22Rv1 (cell line): ENCODE results near the gene PPP1R14C.

Source experiments
- ZFX ChIP-seq: fragments of 450-650 bp; IDR thresholded peaks from 2 replicates; pipeline ENCODE4 v1.6.1; 2017; ENCODE audit warnings: antibody characterized with exemption, borderline replicate concordance
- TF ChIP-seq, protein P1 (sequence below): fragments of 450-650 bp; IDR thresholded peaks from 2 replicates; pipeline ENCODE4 v1.5.1; 2017; ENCODE audit warnings: mild to moderate bottlenecking

DNA sequence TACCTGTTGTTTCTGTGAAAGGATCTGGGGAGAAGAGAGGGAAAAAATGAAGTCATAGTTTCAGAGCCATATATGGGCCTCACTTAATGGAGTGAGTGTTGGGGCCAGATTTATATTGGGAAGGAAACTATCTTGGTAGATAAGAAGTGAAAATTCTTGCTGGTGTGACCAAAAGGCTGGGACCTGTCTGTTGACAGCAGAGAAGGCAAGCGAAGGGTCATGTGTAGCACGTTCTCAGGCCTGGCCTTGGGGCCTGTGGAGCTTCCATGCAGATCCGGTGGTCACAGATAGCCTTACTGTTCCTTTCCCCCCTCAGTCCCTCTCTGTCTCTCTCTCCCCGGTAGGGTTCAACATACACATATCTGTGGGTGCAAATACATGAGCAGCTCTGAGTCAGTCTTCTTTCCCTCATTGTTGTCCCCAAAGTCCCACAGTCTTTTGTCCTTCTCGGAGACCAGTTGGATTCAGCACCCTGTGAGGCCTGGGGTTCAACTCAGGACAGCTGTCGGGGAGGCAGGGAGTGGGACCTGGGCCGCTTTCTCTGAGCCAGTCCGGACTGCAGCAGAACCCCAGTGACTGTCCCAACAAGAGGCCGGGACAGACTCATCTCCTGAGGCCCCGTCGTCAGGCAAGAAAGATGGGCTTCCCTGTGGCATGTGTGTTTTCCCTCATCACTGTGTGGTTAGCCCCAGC is 34.6 kb downstream of the PPP1R14C start:
- TF ChIP-seq, protein P1, sequence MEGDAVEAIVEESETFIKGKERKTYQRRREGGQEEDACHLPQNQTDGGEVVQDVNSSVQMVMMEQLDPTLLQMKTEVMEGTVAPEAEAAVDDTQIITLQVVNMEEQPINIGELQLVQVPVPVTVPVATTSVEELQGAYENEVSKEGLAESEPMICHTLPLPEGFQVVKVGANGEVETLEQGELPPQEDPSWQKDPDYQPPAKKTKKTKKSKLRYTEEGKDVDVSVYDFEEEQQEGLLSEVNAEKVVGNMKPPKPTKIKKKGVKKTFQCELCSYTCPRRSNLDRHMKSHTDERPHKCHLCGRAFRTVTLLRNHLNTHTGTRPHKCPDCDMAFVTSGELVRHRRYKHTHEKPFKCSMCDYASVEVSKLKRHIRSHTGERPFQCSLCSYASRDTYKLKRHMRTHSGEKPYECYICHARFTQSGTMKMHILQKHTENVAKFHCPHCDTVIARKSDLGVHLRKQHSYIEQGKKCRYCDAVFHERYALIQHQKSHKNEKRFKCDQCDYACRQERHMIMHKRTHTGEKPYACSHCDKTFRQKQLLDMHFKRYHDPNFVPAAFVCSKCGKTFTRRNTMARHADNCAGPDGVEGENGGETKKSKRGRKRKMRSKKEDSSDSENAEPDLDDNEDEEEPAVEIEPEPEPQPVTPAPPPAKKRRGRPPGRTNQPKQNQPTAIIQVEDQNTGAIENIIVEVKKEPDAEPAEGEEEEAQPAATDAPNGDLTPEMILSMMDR = no peak
- no peak for TF ChIP-seq ZFX
